Measurements from ENCODE around the gene SAMD11. TPM values are rescaled to one million over a fixed set of nuclear protein-coding genes. Genes with fewer than 3 reads are reported as not detected.
A peak's percentile ranks its signal among the peaks of the same experiment; 100 is the strongest.

Gene SAMD11
- total RNA-seq, 2 donors from 2014 or later: 2.1 to 2.3 TPM

GRCh38 chr1:978069-978834 lies 54.5 kb downstream of the SAMD11 start:
- ATAC-seq (no peak), DNase-seq (peak in 1 of 4 donors; percentile 10)
- Histone ChIP-seq H3K4me3 (no peak overlapping the region), H3K27ac (no peak overlapping the region), H3K9me3 (no peaks in the 10 kb centered on the region), H3K36me3 (replicated peaks in 1 of 2; ENCODE audit: insufficient read depth in 1 of 2, low read depth in 2 of 2) (no peaks in the 10 kb centered on the region), H3K27me3 (no peaks in the 10 kb centered on the region), H3K4me1 (peaks cover 10% of the 10 kb centered on the region)
- TF ChIP-seq CTCF (IDR thresholded peaks at IDR 0.05) (no peak), POLR2A (IDR thresholded peaks at IDR 0.05) (no peak)
- intact Hi-C loops (cut with DNase I): no loop called here
- WGBS, 2 donors: 69 to 77% methylated on average over 18 to 30 of the region's 44 CpGs

GRCh38 chr1:978835-979743 lies 55.4 kb downstream of the SAMD11 start:
- H3K27ac ChIP-seq: no peak overlapping the region
- intact Hi-C loops (cut with DNase I): no loop called here
- no peak overlapping the region for H3K4me3 ChIP-seq
- H3K27me3 ChIP-seq: peaks cover 0 to 4% of the 10 kb centered on the region in 2 donors
- no peaks in the 10 kb centered on the region for H3K36me3 ChIP-seq (replicated peaks in 1 of 2; ENCODE audit: insufficient read depth in 1 of 2, low read depth in 2 of 2)
- ATAC-seq (no peak), DNase-seq (peak in 1 of 4 donors; percentile 10)
- WGBS, 2 donors: 79 to 84% methylated on average over 10 to 38 of the region's 60 CpGs
- TF ChIP-seq CTCF (IDR thresholded peaks at IDR 0.05): no peak
- no peak for TF ChIP-seq POLR2A (IDR thresholded peaks at IDR 0.05)
- H3K9me3 ChIP-seq: no peaks in the 10 kb centered on the region
- H3K4me1 ChIP-seq: peaks cover 10% of the 10 kb centered on the region

DNA sequence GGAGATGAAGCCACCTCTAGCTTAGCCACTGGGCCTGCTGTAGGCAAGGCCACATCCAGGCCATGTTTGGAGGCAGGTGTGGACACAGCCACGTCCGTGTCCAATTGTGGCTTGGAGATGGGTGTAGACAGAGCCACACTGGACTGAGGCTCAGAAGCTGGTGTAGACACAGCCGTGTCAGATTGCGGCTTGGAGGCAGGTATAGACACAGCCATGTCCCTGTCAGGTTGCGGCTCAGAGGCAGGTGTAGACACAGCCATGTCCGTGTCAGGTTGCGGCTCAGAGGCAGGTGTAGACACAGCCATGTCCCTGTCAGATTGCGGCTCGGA lies 56.0 kb downstream of the SAMD11 start:
- H3K4me1 ChIP-seq: peaks cover 13% of the 10 kb centered on the region
- intact Hi-C loops (cut with DNase I): loop anchor here (5.0 to 10.0 kb wide), 2 partner anchors 83 to 315 kb away; no protein-coding TSS in a partner anchor
- no peak for DNase-seq
- TF ChIP-seq CTCF (IDR thresholded peaks at IDR 0.05) (no peak), POLR2A (IDR thresholded peaks at IDR 0.05) (no peak)
- no peak for ATAC-seq
- peaks cover 0 to 4% of the 10 kb centered on the region in 2 donors for H3K27me3 ChIP-seq
- H3K27ac ChIP-seq: no peak overlapping the region
- no peaks in the 10 kb centered on the region for H3K36me3 ChIP-seq (replicated peaks in 1 of 2; ENCODE audit: insufficient read depth in 1 of 2, low read depth in 2 of 2)
- no peaks in the 10 kb centered on the region for H3K9me3 ChIP-seq
- 80 to 81% methylated on average over 7 to 9 of the region's 9 CpGs for WGBS, 2 donors
- H3K4me3 ChIP-seq: no peak overlapping the region

DNA sequence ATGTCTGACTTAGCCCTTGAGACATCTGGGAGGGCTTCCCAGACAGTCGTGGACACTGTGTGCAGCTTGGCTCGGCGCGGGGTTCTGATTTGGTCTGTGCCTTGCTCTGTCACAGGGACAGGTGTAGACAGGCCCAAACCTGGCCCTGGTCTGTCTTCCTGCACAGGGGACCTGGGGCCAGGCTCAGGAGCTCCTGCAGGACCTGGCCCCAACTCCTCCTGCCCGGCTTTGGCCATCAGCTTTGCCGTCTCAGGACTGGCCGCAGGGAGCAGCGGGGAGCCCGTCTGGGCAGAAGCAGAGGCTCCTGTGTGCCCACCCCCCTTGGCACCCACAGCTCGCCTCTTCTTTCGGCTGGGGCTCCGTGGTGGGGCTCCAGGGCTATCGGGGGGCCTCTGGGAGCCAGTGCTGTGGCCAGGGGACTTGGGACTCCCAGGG lies 56.4 kb downstream of the SAMD11 start:
- no peak overlapping the region for H3K27ac ChIP-seq
- no peak for ATAC-seq
- peaks cover 0 to 4% of the 10 kb centered on the region in 2 donors for H3K27me3 ChIP-seq
- H3K4me1 ChIP-seq: peaks cover 13% of the 10 kb centered on the region
- DNase-seq: peak in 1 of 4 donors; percentile 10
- 58% methylated on average over 11 of the region's 13 CpGs; no CpG with 5 or more reads in 1 of the 2 donors for WGBS, 2 donors
- TF ChIP-seq POLR2A (IDR thresholded peaks at IDR 0.05) (no peak), CTCF (IDR thresholded peaks at IDR 0.05) (no peak)
- H3K4me3 ChIP-seq: no peak overlapping the region
- H3K36me3 ChIP-seq (replicated peaks in 1 of 2; ENCODE audit: insufficient read depth in 1 of 2, low read depth in 2 of 2): no peaks in the 10 kb centered on the region
- intact Hi-C loops (cut with DNase I): loop anchor here (5.0 to 10.0 kb wide), 2 partner anchors 82 to 315 kb away; no protein-coding TSS in a partner anchor
- no peaks in the 10 kb centered on the region for H3K9me3 ChIP-seq
